HepG2 (cell line): Measurements from ENCODE around the gene TOM1L2. TPM values are rescaled to one million over a fixed set of nuclear protein-coding genes. Genes with fewer than 3 reads are reported as not detected.

Experiments
- ATAC-seq: fragments of 200-7000 bp; cut with Tn5 transposase; 3 replicates; pipeline ENCODE4 v1.9.1; 2020; ENCODE audit warnings: mild to moderate bottlenecking, moderate library complexity
- BruUV-seq: library from RNA; stranded (reverse); fragments of 400-500 nt; replicated peaks from 2 replicates; lab custom pipeline; 2021; lab: Mats Ljungman, UMichigan
- CTCF ChIA-PET: fragments of 300-600 bp; formaldehyde crosslinking; extraction: SDS; loops from one replicate; lab custom pipeline; 2021; ENCODE audit warnings: low total read pairs, inconsistent platforms, low intra/inter-chr PET ratio; lab: Yijun Ruan, JAX
- POLR2A ChIA-PET: fragments of 350-600 bp; sonication (Branson Sonifier 250); formaldehyde crosslinking; loops from one replicate; lab custom pipeline; 2020; ENCODE audit warnings: antibody characterized with exemption, inconsistent platforms; lab: Yijun Ruan, JAX
- DNase-seq: peaks from one replicate; pipeline ENCODE4 v3.0.0-alpha.2; 2015; ENCODE audit warnings: low spot score
- FAIRE-seq: peaks from 3 replicates; lab custom pipeline; 2011; peaks lifted over from hg19 to GRCh38; lab: Jason Lieb, UNC
- H2AFZ ChIP-seq: one replicate; pipeline ENCODE4 v1.6.1; 2011; ENCODE audit warnings: low read length, inconsistent platforms
- H3K27ac ChIP-seq: fragments of 300-600 bp; 3 replicates; pipeline ENCODE4 v1.8.0; 2011; ENCODE audit warnings: mixed run types, mild to moderate bottlenecking, mixed read lengths, low read length, inconsistent platforms; ENCODE audit not compliant: insufficient read depth; ENCODE audit errors: extremely low read length
- H3K27me3 ChIP-seq, 2 experiments: fragments of 200-600 bp in 1 of 2; 2 replicates in 1 of 2; 3 replicates in 1 of 2; pipeline versions ENCODE4 v1.6.0 to v1.8.0; 2011; ENCODE audit warnings: low read length in 2 of 2, mild to moderate bottlenecking in 2 of 2, moderate library complexity in 2 of 2, inconsistent platforms in 1 of 2; ENCODE audit not compliant: insufficient read depth in 2 of 2, control insufficient read depth in 1 of 2
- H3K36me3 ChIP-seq, 2 experiments: fragments of 200-600 bp in 1 of 2; replicated peaks in 1 of 2; 2 replicates in 1 of 2; 3 replicates in 1 of 2; pipeline versions ENCODE4 v1.5.1 to v1.8.0; 2011; ENCODE audit warnings: low read length in 2 of 2, inconsistent platforms in 1 of 2; ENCODE audit not compliant: insufficient read depth in 2 of 2, control insufficient read depth in 1 of 2
- H3K4me1 ChIP-seq: 2 replicates; pipeline ENCODE4 v1.5.1; 2012; ENCODE audit warnings: low read length, inconsistent platforms; ENCODE audit not compliant: insufficient read depth
- H3K4me2 ChIP-seq: 2 replicates; pipeline ENCODE4 v1.6.0; 2011; ENCODE audit warnings: low read depth, low read length, inconsistent platforms
- H3K4me3 ChIP-seq, 3 experiments: fragments of 200-600 bp in 1 of 3; sonication (generic), shearing (Covaris generic) in 1 of 3; replicated peaks in 1 of 3; 2 replicates each; pipeline ENCODE4 v1.5.1; 2011 to 2016; ENCODE audit warnings: low read length in 3 of 3, inconsistent platforms in 2 of 3, low read depth in 2 of 3, mild to moderate bottlenecking in 2 of 3, control low read depth in 1 of 3, mixed read lengths in 1 of 3; ENCODE audit not compliant: insufficient read depth in 1 of 3
- H3K79me2 ChIP-seq: one replicate; pipeline ENCODE4 v1.6.1; 2011; ENCODE audit warnings: low read length, inconsistent platforms; ENCODE audit not compliant: insufficient read depth
- H3K9ac ChIP-seq: 2 replicates; pipeline ENCODE4 v1.6.0; 2011; ENCODE audit warnings: mild to moderate bottlenecking, low read depth, low read length, inconsistent platforms; ENCODE audit not compliant: insufficient read depth
- H3K9me3 ChIP-seq: 2 replicates; pipeline ENCODE4 v1.5.1; 2012; ENCODE audit warnings: mild to moderate bottlenecking, low read length
- H4K20me1 ChIP-seq: 2 replicates; pipeline ENCODE4 v1.6.0; 2011; ENCODE audit warnings: inconsistent platforms, mild to moderate bottlenecking, low read length, moderate library complexity; ENCODE audit not compliant: insufficient read depth
- AGO2 ChIP-seq: fragments of 200-400 bp; formaldehyde crosslinking; optimal IDR thresholded peaks from 2 replicates; pipeline ENCODE3; 2017; ENCODE audit warnings: mild to moderate bottlenecking, low read depth, low read length, moderate library complexity
- CREM ChIP-seq, 2 experiments: sonication (generic) in 1 of 2; formaldehyde crosslinking in 1 of 2; IDR thresholded peaks; 2 replicates each; pipeline versions ENCODE4 v1.4.0 to v1.6.1; 2016 to 2020; ENCODE audit warnings: antibody characterized with exemption in 1 of 2, mild to moderate bottlenecking in 1 of 2, missing genetic modification reagents in 1 of 2
- E2F1 ChIP-seq: sonication (generic); formaldehyde crosslinking; IDR thresholded peaks from 2 replicates; pipeline ENCODE4 v1.5.0; 2020; ENCODE audit warnings: missing genetic modification reagents
- ETV6 ChIP-seq: sonication (generic); formaldehyde crosslinking; conservative IDR thresholded peaks from 2 replicates; pipeline ENCODE4 v1.4.0; 2020; ENCODE audit warnings: missing genetic modification reagents
- PRDM10 ChIP-seq: sonication (generic); formaldehyde crosslinking; IDR thresholded peaks from 2 replicates; pipeline ENCODE4 v1.4.0; 2020; ENCODE audit warnings: low read depth, missing genetic modification reagents
- ZBTB3 ChIP-seq: sonication (generic); formaldehyde crosslinking; IDR thresholded peaks from 2 replicates; pipeline ENCODE4 v1.4.0; 2020; ENCODE audit warnings: low read depth, mild to moderate bottlenecking, moderate library complexity, missing genetic modification reagents, borderline replicate concordance
- ZNF878 ChIP-seq: sonication (generic); formaldehyde crosslinking; IDR thresholded peaks from 2 replicates; pipeline ENCODE4 v1.8.1; 2023; ENCODE audit warnings: mild to moderate bottlenecking, missing genetic modification reagents, moderate library complexity
- WGBS: methylation state at CpG from one replicate; pipeline ENCODE4 v1.1.6; 2017; ENCODE audit warnings: low lambda C conversion rate; 5-methylcytosine and 5-hydroxymethylcytosine counted together
- in situ Hi-C: cut with HindIII; loops from 2 replicates; pipeline ENCODE4 v1.10.0; 2017; ENCODE audit warnings: low pct_unique_long_range_greater_than_20kb; ENCODE audit not compliant: extremely low pct_ligation_motif_present
- intact Hi-C: fragments of 100-400 bp; cut with micrococcal nuclease; formaldehyde crosslinking; loops from one replicate; pipeline ENCODE4 v1.10.0; 2022; ENCODE audit not compliant: unreplicated experiment
- polyA plus RNA-seq, 8 experiments: library from polyadenylated mRNA; depleted of rRNA in 3 of 8; stranded (reverse) in 7 of 8; unstranded in 1 of 8; fragments of >200 nt; fragmentation: Illumina TruSeq in 4 of 8; extraction: Trizol in 4 of 8; gene quantifications; 2 replicates each; pipeline versions ENCODE4 v1.2.1 to v1.2.3, GENCODE V29; 2011 to 2016; ENCODE audit warnings: low read depth in 4 of 8, missing spikeins in 1 of 8, mixed read lengths in 1 of 8; ENCODE audit not compliant: insufficient read depth in 1 of 8
- total RNA-seq, 5 experiments: library from RNA; depleted of rRNA; stranded (reverse); fragments of >200 nt; fragmentation: Illumina TruSeq; extraction: Trizol; gene quantifications; 2 replicates each; pipeline ENCODE4 v1.2.3, GENCODE V29; 2016; ENCODE audit warnings: low read depth in 1 of 5

Gene TOM1L2
- total and polyA plus RNA-seq, 2 of the 13 experiments (the other 11 are each of a cell fraction or from before 2014, with no cell fraction given), result 4.7 to 7.4 TPM

GRCh38 chr17:17897442-17897841 is 74.8 kb downstream of the TOM1L2 start:
- intact Hi-C loops, result no loop called here
- H3K27ac ChIP-seq, result no peak overlapping the region
- in situ Hi-C loops, result loop anchor here (10.0 kb wide), 1 partner anchor 137 kb away; the partner anchor contains the start of genes ATPAF2 and GID4
- TF ChIP-seq PRDM10 (CRISPR knock-in tag) (no peak), CREM (IDR thresholded peaks at IDR 0.05) (no peak), CREM (CRISPR knock-in tag; IDR thresholded peaks at IDR 0.05) (no peak), E2F1 (CRISPR knock-in tag) (no peak), ZBTB3 (no peak), ZNF878 (no peak), AGO2 (no peak), ETV6 (no peak)
- FAIRE-seq, result no peak
- ATAC-seq, result no peak
- 84% methylated on average over 2 of the region's 2 CpGs for WGBS
- ChIA-PET CTCF (no interaction called here), POLR2A (interaction anchor here (0.7 kb wide), 1 partner anchor 24 kb away, joined by 3 read pairs; no protein-coding TSS in a partner anchor)
- H3K4me1 ChIP-seq, result peaks cover 58% of the 10 kb centered on the region
- no peak overlapping the region for H2AFZ ChIP-seq
- no peaks in the 10 kb centered on the region for H3K79me2 ChIP-seq
- no peak for DNase-seq
- no peak overlapping the region for H3K4me3 ChIP-seq
- no TSS peak for BruUV-seq
- no peaks in the 10 kb centered on the region for H4K20me1 ChIP-seq
- no peak overlapping the region for H3K4me2 ChIP-seq
- no peaks in the 10 kb centered on the region for H3K27me3 ChIP-seq
- no peak overlapping the region for H3K9ac ChIP-seq
- no peaks in the 10 kb centered on the region for H3K9me3 ChIP-seq
- H3K36me3 ChIP-seq, result 0 out of 5 replicates have a peak, but pooled peaks cover 0 to 2% of the 10 kb centered on the region in 2 experiments
